Measurements from ENCODE around the gene MANF.

The MANF gene

DNA sequence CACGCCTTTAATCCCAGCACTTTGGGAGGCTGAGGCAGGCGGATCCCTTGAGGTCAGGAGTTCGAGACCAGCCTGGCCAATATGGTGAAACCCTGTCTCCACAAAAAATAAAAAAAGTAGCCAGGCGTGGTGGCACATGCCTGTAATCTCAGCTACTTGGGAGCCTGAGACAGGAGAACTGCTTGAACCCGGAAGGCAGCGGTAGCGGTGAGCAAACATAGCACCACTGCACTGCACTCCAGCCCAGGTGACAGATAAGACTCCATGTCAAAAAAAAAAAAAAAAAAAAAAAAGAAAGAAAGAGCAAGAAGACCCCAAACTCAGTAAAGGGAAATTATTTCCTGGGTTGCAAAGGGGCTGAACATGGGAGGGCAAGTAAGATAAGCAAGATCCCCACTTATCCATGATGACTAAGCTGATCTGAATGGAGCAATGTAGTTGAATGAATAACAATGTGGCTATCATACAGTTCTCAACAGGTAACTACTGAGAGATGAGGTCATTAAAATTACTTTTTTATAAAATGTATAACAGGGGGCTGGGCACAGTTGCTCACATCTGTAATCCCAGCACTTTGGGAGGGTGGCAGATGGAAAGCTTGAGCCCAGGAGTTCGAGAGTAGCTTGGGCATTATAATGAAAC, 52.0 kb downstream of the MANF start:
- no peak for DNase-seq (ENCODE audit: low spot score)
